ENCODE measurements around the gene HSD17B8.

Gene HSD17B8

DNA sequence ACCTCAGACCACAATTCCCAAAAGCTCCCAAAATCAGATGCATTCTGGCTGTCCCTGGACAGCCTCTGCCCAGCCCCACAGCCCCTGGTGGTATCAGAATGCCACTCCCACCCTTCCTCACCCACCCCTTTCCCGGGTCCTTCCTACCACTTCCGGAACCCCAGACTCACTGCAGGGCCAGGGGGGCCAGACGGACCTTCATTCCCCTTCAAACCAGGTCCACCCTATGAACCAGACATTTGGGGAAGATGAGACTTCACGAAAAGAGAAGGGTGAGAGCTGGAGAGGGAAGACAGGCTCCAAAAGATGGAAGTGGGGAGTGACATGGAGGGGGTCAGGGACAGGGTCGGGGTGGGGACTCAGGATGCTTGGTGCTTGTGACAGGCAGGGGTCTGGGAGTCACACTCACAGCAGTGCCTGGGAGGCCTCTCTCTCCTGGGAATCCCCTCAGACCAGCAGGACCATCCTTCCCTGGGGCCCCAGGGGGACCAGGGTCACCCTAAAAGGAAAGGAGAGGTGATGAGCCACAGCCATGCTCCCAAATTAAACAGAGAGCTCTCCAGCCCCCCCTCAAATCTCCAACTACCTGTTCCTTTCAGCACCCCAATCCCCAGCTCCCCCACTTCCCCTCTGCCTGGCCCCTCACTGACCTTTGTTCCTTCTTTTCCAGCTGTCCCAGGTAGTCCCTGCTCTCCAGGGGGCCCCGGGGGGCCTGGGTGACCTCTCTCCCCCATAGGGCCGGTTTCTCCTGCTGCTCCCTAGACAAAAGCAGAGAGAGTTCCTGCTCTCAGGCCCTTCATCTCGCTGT is 32.4 kb upstream of the HSD17B8 start:
- TF ChIP-seq, protein P1, sequence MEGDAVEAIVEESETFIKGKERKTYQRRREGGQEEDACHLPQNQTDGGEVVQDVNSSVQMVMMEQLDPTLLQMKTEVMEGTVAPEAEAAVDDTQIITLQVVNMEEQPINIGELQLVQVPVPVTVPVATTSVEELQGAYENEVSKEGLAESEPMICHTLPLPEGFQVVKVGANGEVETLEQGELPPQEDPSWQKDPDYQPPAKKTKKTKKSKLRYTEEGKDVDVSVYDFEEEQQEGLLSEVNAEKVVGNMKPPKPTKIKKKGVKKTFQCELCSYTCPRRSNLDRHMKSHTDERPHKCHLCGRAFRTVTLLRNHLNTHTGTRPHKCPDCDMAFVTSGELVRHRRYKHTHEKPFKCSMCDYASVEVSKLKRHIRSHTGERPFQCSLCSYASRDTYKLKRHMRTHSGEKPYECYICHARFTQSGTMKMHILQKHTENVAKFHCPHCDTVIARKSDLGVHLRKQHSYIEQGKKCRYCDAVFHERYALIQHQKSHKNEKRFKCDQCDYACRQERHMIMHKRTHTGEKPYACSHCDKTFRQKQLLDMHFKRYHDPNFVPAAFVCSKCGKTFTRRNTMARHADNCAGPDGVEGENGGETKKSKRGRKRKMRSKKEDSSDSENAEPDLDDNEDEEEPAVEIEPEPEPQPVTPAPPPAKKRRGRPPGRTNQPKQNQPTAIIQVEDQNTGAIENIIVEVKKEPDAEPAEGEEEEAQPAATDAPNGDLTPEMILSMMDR (IDR thresholded peaks at IDR 0.05; ENCODE audit: low read length, missing control alignments), result no peak
- no peak overlapping the region for H3K4me3 ChIP-seq (replicated peaks; ENCODE audit: low read depth, low read length)
- DNase-seq (ENCODE audit: low read depth), result no peak

DNA sequence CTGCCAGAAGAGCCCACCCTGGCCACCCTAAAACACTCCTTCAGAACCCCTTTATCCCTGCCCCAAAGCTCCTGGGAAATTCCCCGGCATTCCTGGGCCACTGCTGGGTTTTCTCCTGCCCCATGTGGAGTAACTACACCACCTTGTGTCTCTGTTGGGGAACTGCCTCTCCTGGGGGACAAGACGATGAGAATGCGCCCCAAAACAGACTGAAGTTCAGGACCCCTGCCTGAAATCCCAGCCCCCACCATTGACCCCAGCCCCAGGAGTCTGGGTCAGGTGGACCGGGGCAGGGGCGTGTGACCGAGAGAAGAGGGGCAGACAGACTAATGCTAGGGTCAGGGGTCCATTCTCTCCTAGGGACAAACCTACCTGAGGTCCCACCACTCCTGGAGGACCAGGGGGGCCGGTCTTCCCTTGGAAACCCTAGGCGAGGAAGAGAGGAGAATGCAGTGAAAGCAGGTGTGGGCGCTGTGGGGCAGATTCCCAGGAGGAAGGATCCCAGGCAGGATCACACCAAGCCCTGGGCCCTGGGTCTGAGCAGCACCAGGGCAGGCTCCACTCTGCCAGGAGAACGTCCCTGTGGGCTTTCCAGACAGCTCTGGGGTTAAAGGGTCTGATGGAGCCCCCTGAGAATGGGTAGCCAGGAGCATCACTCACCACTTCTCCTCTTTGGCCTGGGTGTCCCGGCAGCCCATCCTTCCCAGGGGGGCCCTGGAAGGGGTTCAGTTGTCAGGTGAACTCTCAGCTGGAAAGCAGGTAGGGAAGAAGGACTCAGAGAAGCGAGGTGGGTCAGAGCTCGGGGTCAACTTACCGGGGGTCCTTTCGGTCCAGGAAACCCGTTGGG is 31.5 kb upstream of the HSD17B8 start:
- no peak overlapping the region for H3K4me3 ChIP-seq (replicated peaks; ENCODE audit: low read depth, low read length)
- TF ChIP-seq, protein P1 (IDR thresholded peaks at IDR 0.05; ENCODE audit: low read length, missing control alignments), result peak; percentile 64
- DNase-seq (ENCODE audit: low read depth), result peak; percentile 41

DNA sequence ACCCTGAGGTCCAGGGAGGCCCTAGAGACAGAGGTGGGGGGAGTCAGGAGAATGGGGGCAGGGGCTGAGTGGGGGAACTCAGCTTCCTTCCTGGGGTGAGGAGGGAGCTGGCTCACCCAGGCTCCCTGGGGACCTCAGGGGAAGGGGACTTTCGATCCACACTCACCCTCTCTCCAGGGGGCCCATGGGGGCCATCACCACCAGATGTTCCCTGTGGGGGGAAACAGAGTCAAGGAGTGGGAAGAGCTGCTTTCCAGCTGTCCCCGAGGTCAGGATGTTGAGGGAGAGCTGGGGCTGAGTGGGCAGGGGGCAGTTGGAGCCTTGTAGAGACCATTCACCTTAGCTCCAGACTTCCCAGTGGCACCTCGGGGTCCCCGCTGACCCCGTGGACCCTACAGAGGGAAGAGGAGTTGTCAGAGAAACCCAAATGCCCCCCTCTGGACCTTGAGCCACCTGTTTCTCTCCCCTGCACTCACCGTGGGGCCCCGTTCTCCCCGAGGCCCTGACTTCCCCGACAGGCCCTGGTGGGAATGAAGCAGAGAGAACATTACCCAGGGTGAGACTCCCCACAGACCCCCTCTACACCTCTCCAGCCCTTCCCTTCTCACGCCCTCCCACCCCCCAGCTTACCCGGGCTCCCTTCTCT is 30.8 kb upstream of the HSD17B8 start:
- TF ChIP-seq, protein P1 (IDR thresholded peaks at IDR 0.05; ENCODE audit: low read length, missing control alignments), result no peak
- H3K4me3 ChIP-seq (replicated peaks; ENCODE audit: low read depth, low read length), result no peak overlapping the region
- no peak for DNase-seq (ENCODE audit: low read depth)

DNA sequence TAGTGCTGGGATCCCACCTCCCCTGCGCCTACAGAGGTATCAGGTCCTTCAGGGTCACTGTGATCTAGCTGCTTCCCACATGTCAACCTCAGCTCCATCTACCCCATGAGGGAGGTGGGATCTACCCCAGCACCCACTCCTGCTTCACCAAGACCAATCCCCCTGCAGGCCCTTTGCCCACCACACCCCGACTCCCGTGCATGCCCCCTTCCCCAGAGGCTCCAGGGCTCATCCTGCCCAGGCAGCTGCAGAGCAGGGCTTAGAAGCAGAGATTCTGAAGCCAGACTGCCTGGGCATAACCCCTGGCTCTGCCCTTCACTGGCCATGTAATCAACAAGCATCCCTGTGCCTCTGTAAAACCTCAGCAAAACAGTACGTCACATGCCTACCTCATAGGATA is 29.7 kb upstream of the HSD17B8 start:
- DNase-seq (ENCODE audit: low read depth), result no peak
- TF ChIP-seq, protein P1 (IDR thresholded peaks at IDR 0.05; ENCODE audit: low read length, missing control alignments), result no peak
- H3K4me3 ChIP-seq (replicated peaks; ENCODE audit: low read depth, low read length), result no peak overlapping the region

DNA sequence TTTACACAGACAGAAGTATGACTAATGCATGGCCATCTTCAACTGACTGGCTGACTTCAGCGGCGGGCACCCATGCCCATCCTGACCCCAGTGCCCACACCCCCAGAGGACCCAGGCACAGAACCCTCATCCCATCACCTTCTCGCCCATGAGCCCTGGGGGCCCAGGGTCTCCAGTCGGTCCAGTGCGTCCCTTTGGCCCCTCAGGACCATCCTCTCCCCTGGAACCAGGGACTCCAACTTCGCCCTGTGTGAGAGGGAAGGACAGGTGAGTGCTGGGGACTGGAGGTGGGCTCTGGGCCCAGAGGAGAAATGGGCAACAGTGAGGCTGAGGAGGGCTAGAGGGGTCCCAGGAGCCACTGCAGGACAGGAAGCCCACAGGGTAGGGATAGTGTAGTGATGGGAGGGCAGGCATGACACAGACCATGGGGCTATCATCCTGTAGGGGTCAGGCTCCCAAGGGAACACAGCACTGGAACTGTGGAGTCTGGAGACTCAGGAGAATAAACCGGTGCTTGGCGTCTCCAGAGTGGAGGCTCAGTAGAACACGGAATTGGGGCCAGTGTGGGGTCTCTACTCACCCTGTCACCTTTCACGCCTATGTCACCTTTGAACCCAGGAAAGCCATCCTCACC is 28.9 kb upstream of the HSD17B8 start:
- TF ChIP-seq, protein P1 (IDR thresholded peaks at IDR 0.05; ENCODE audit: low read length, missing control alignments), result no peak
- no peak overlapping the region for H3K4me3 ChIP-seq (replicated peaks; ENCODE audit: low read depth, low read length)
- no peak for DNase-seq (ENCODE audit: low read depth)

DNA sequence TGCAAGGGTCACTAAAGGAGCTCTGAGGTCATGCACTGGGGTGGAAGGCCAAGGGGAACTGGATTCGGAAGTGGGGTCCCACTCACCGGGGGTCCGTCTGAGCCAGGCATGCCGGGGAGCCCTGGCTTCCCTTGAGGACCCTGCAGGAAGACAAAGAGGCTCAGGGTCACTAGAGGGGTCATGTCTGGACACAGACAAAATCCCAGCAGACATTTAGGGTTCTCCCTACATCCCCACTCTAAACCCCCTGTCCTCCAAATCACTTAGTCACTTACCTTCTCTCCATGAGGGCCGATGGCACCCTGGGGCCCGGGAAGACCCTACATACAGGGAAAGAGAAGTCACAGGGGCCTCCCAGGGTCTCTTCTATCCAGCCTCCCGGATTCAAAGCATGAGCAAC is 27.5 kb upstream of the HSD17B8 start:
- TF ChIP-seq, protein P1 (IDR thresholded peaks at IDR 0.05; ENCODE audit: low read length, missing control alignments), result no peak
- DNase-seq (ENCODE audit: low read depth), result no peak
- H3K4me3 ChIP-seq (replicated peaks; ENCODE audit: low read depth, low read length), result no peak overlapping the region
